GM23338 (cell line): ENCODE measurements around the gene CFAP251. TPM values are rescaled to one million over a fixed set of nuclear protein-coding genes. Genes with fewer than 3 reads are reported as not detected.

Experiments
- ATAC-seq: fragments of 200-7000 bp; cut with Tn5 transposase; 3 replicates; pipeline ENCODE4 v1.9.1; 2020
- DNase-seq: peaks from one replicate; pipeline ENCODE4 v3.0.0-alpha.2; 2015; ENCODE audit warnings: low spot score
- H2AFZ ChIP-seq: fragments of 200-600 bp; sonication (generic); 2 replicates; pipeline ENCODE4 v1.8.0; 2016; ENCODE audit warnings: antibody characterized with exemption, mild to moderate bottlenecking, moderate library complexity
- H3F3A ChIP-seq: fragments of 200-600 bp; sonication (generic); replicated peaks from 2 replicates; pipeline ENCODE4 v1.8.0; 2017; ENCODE audit warnings: antibody characterized with exemption, mixed run types, low read depth
- H3K27ac ChIP-seq: fragments of 200-600 bp; sonication (generic); 2 replicates; pipeline ENCODE4 v1.6.1; 2016; ENCODE audit warnings: low read depth
- H3K27me3 ChIP-seq: fragments of 200-600 bp; sonication (generic); 2 replicates; pipeline ENCODE4 v1.8.0; 2016; ENCODE audit warnings: mild to moderate bottlenecking, mixed run types, moderate library complexity; ENCODE audit not compliant: insufficient read depth
- H3K36me3 ChIP-seq: fragments of 200-600 bp; sonication (generic); 2 replicates; pipeline ENCODE4 v1.8.0; 2016; ENCODE audit warnings: mild to moderate bottlenecking; ENCODE audit not compliant: insufficient read depth
- H3K4me1 ChIP-seq: fragments of 200-600 bp; sonication (generic); 2 replicates; pipeline ENCODE4 v1.8.0; 2016; ENCODE audit warnings: mild to moderate bottlenecking, moderate library complexity; ENCODE audit not compliant: insufficient read depth
- H3K4me2 ChIP-seq: fragments of 200-600 bp; sonication (generic); 2 replicates; pipeline ENCODE4 v1.7.1; 2017; ENCODE audit warnings: mixed run types
- H3K4me3 ChIP-seq: fragments of 200-600 bp; sonication (generic); 2 replicates; pipeline ENCODE4 v1.6.1; 2016; ENCODE audit warnings: mixed run types
- H3K79me2 ChIP-seq: fragments of 200-600 bp; sonication (generic); replicated peaks from 2 replicates; pipeline ENCODE4 v1.8.0; 2017; ENCODE audit warnings: mild to moderate bottlenecking; ENCODE audit not compliant: insufficient read depth
- H3K9me2 ChIP-seq: fragments of 200-600 bp; sonication (generic); 2 replicates; pipeline ENCODE4 v1.8.0; 2017; ENCODE audit not compliant: insufficient read depth
- H4K20me1 ChIP-seq: fragments of 200-600 bp; sonication (generic); replicated peaks from 2 replicates; pipeline ENCODE4 v1.8.0; 2017; ENCODE audit warnings: mild to moderate bottlenecking; ENCODE audit not compliant: insufficient read depth
- H3K27ac Mint-ChIP-seq: 2 replicates; pipeline ENCODE4 v1.8.0; 2020; ENCODE audit warnings: inconsistent platforms, mild to moderate bottlenecking, moderate library complexity, mixed read lengths
- H3K27me3 Mint-ChIP-seq: 3 replicates; pipeline ENCODE4 v1.8.0; 2022; ENCODE audit warnings: low read depth, mild to moderate bottlenecking, moderate library complexity, mixed read lengths, inconsistent platforms; ENCODE audit not compliant: insufficient read depth, poor library complexity
- H3K36me3 Mint-ChIP-seq: 3 replicates; pipeline ENCODE4 v1.8.0; 2021; ENCODE audit warnings: low read depth, mild to moderate bottlenecking, inconsistent platforms, moderate library complexity, mixed read lengths
- H3K4me1 Mint-ChIP-seq: 3 replicates; pipeline ENCODE4 v1.8.0; 2020; ENCODE audit warnings: mild to moderate bottlenecking, inconsistent platforms, mixed read lengths
- H3K4me3 Mint-ChIP-seq: 3 replicates; pipeline ENCODE4 v1.8.0; 2021; ENCODE audit warnings: moderate library complexity, mild to moderate bottlenecking, inconsistent platforms, mixed read lengths
- H3K9me3 Mint-ChIP-seq: 3 replicates; pipeline ENCODE4 v1.8.0; 2020; ENCODE audit warnings: moderate library complexity, mild to moderate bottlenecking, inconsistent platforms, mixed read lengths
- CREB1 ChIP-seq: fragments of 250-450 bp; sonication (Bioruptor Pico); IDR thresholded peaks from 2 replicates; pipeline ENCODE4 v1.5.0; 2020; ENCODE audit warnings: low read depth, mild to moderate bottlenecking, moderate library complexity
- EZH2 ChIP-seq: fragments of 200-600 bp; sonication (generic); IDR thresholded peaks from one replicate; pipeline ENCODE4 v1.8.0; 2017; ENCODE audit warnings: antibody characterized with exemption, mild to moderate bottlenecking, low read depth; ENCODE audit not compliant: unreplicated experiment
- EZH2phosphoT487 ChIP-seq: fragments of 200-600 bp; sonication (generic); IDR thresholded peaks from one replicate; pipeline ENCODE4 v1.8.1; 2018; ENCODE audit warnings: antibody characterized with exemption; ENCODE audit not compliant: unreplicated experiment
- JUNB ChIP-seq: IDR thresholded peaks from one replicate; pipeline ENCODE4 v1.6.1; 2016; ENCODE audit warnings: antibody characterized with exemption; ENCODE audit not compliant: unreplicated experiment
- NANOG ChIP-seq: IDR thresholded peaks from 2 replicates; pipeline ENCODE4 v1.6.1; 2016; ENCODE audit warnings: antibody characterized with exemption, borderline replicate concordance
- POLR2AphosphoS5 ChIP-seq: IDR thresholded peaks from 2 replicates; pipeline ENCODE4 v1.6.1; 2016; ENCODE audit warnings: antibody characterized with exemption, low read depth
- STAT1 ChIP-seq: IDR thresholded peaks from one replicate; pipeline ENCODE4 v1.6.1; 2016; ENCODE audit warnings: antibody characterized with exemption; ENCODE audit not compliant: unreplicated experiment
- ZNF114 ChIP-seq: fragments of 250-450 bp; sonication (Bioruptor Pico); IDR thresholded peaks from 2 replicates; pipeline ENCODE4 v1.5.0; 2020; ENCODE audit warnings: mild to moderate bottlenecking, moderate library complexity
- ZNF331 ChIP-seq: fragments of 250-450 bp; sonication (Bioruptor Pico); IDR thresholded peaks from 2 replicates; pipeline ENCODE4 v1.5.0; 2020; ENCODE audit warnings: low read depth, mild to moderate bottlenecking, moderate library complexity
- polyA plus RNA-seq: library from polyadenylated mRNA; unstranded; fragments of >200 nt; fragmentation: Nextera tagmentation; extraction: Ambion mirVana; gene quantifications from 2 replicates; pipeline ENCODE4 v1.2.1, GENCODE V29; 2016
- total RNA-seq: library from RNA; depleted of rRNA; stranded (reverse); fragments of >200 nt; shearing (Covaris generic); gene quantifications from 2 replicates; pipeline ENCODE4 v1.2.3, GENCODE V29; 2014
- TF ChIP-seq, protein P1 (sequence below): IDR thresholded peaks from one replicate; pipeline ENCODE4 v1.6.1; 2018; ENCODE audit warnings: antibody characterized with exemption; ENCODE audit not compliant: unreplicated experiment
- TF ChIP-seq, protein P2 (sequence below): fragments of 250-450 bp; sonication (Bioruptor Pico); IDR thresholded peaks from 2 replicates; pipeline ENCODE4 v1.5.0; 2020; ENCODE audit warnings: mild to moderate bottlenecking, moderate library complexity
- TF ChIP-seq, protein P3 (sequence below): IDR thresholded peaks from 2 replicates; pipeline ENCODE4 v1.6.1; 2016; ENCODE audit warnings: antibody characterized with exemption
- TF ChIP-seq, protein P4 (sequence below), 2 experiments: fragments of 200-600 bp in 1 of 2; sonication (generic) in 1 of 2; conservative IDR thresholded peaks; 2 replicates each; pipeline versions ENCODE4 v1.5.1 to v1.6.1; 2016 to 2017; ENCODE audit warnings: antibody characterized with exemption in 2 of 2, low read depth in 2 of 2, mild to moderate bottlenecking in 2 of 2, moderate library complexity in 1 of 2

The CFAP251 gene
- total and polyA plus RNA-seq, 2 experiments from 2014 or later: 1.4 to 2.5 TPM

DNA sequence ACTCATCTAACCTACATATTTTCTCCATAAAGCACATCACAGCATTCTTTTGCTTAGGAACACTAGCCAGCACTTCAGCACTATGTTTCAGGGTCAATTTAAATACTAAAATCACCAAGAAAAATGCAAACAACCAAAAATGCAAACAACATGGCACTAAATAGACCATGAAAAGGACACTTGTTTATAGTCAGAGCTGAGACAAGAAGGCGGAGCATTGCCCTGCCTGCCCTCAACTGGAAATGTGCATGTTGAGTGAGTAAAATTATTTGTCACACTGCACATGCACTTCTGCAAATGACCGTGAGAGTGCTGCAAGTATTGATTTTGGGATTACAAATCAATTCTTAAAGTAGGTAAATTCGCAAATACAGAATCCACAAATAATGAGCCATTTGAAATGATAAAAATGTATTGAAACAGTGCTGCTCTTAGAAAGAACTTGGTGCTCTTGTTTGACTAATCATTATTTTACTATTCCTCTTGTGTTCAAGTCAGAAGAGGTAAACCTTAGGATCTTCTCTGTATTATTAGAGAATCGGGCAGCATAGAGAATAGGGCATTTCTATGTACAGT, 34.8 kb downstream of the CFAP251 start:
- no peaks in the 10 kb centered on the region for H3K27me3 ChIP-seq
- Mint-ChIP-seq H3K4me3 (no peak overlapping the region), H3K27me3 (no peaks in the 10 kb centered on the region), H3K9me3 (no peaks in the 10 kb centered on the region), H3K36me3 (no peaks in the 10 kb centered on the region), H3K4me1 (peaks cover 6% of the 10 kb centered on the region), H3K27ac (no peak overlapping the region)
- no peak overlapping the region for H3K27ac ChIP-seq
- no peak overlapping the region for H3K4me2 ChIP-seq
- H3K4me1 ChIP-seq: peaks cover 9% of the 10 kb centered on the region
- ATAC-seq (no peak), DNase-seq (no peak)
- no peaks in the 10 kb centered on the region for H3K9me2 ChIP-seq
- H3F3A ChIP-seq: peaks cover 6% of the 10 kb centered on the region; the same call in 1 of the 2 replicates
- no peaks in the 10 kb centered on the region for H4K20me1 ChIP-seq
- no peak overlapping the region for H2AFZ ChIP-seq
- TF ChIP-seq CREB1 (CRISPR knock-in tag) (no peak), EZH2 (no peak), JUNB (no peak), EZH2phosphoT487 (no peak), NANOG (no peak), ZNF114 (CRISPR knock-in tag) (no peak), POLR2AphosphoS5 (no peak), ZNF331 (CRISPR knock-in tag) (no peak), STAT1 (no peak)
- TF ChIP-seq, protein P1, sequence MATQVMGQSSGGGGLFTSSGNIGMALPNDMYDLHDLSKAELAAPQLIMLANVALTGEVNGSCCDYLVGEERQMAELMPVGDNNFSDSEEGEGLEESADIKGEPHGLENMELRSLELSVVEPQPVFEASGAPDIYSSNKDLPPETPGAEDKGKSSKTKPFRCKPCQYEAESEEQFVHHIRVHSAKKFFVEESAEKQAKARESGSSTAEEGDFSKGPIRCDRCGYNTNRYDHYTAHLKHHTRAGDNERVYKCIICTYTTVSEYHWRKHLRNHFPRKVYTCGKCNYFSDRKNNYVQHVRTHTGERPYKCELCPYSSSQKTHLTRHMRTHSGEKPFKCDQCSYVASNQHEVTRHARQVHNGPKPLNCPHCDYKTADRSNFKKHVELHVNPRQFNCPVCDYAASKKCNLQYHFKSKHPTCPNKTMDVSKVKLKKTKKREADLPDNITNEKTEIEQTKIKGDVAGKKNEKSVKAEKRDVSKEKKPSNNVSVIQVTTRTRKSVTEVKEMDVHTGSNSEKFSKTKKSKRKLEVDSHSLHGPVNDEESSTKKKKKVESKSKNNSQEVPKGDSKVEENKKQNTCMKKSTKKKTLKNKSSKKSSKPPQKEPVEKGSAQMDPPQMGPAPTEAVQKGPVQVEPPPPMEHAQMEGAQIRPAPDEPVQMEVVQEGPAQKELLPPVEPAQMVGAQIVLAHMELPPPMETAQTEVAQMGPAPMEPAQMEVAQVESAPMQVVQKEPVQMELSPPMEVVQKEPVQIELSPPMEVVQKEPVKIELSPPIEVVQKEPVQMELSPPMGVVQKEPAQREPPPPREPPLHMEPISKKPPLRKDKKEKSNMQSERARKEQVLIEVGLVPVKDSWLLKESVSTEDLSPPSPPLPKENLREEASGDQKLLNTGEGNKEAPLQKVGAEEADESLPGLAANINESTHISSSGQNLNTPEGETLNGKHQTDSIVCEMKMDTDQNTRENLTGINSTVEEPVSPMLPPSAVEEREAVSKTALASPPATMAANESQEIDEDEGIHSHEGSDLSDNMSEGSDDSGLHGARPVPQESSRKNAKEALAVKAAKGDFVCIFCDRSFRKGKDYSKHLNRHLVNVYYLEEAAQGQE: no peak
- TF ChIP-seq, protein P2, sequence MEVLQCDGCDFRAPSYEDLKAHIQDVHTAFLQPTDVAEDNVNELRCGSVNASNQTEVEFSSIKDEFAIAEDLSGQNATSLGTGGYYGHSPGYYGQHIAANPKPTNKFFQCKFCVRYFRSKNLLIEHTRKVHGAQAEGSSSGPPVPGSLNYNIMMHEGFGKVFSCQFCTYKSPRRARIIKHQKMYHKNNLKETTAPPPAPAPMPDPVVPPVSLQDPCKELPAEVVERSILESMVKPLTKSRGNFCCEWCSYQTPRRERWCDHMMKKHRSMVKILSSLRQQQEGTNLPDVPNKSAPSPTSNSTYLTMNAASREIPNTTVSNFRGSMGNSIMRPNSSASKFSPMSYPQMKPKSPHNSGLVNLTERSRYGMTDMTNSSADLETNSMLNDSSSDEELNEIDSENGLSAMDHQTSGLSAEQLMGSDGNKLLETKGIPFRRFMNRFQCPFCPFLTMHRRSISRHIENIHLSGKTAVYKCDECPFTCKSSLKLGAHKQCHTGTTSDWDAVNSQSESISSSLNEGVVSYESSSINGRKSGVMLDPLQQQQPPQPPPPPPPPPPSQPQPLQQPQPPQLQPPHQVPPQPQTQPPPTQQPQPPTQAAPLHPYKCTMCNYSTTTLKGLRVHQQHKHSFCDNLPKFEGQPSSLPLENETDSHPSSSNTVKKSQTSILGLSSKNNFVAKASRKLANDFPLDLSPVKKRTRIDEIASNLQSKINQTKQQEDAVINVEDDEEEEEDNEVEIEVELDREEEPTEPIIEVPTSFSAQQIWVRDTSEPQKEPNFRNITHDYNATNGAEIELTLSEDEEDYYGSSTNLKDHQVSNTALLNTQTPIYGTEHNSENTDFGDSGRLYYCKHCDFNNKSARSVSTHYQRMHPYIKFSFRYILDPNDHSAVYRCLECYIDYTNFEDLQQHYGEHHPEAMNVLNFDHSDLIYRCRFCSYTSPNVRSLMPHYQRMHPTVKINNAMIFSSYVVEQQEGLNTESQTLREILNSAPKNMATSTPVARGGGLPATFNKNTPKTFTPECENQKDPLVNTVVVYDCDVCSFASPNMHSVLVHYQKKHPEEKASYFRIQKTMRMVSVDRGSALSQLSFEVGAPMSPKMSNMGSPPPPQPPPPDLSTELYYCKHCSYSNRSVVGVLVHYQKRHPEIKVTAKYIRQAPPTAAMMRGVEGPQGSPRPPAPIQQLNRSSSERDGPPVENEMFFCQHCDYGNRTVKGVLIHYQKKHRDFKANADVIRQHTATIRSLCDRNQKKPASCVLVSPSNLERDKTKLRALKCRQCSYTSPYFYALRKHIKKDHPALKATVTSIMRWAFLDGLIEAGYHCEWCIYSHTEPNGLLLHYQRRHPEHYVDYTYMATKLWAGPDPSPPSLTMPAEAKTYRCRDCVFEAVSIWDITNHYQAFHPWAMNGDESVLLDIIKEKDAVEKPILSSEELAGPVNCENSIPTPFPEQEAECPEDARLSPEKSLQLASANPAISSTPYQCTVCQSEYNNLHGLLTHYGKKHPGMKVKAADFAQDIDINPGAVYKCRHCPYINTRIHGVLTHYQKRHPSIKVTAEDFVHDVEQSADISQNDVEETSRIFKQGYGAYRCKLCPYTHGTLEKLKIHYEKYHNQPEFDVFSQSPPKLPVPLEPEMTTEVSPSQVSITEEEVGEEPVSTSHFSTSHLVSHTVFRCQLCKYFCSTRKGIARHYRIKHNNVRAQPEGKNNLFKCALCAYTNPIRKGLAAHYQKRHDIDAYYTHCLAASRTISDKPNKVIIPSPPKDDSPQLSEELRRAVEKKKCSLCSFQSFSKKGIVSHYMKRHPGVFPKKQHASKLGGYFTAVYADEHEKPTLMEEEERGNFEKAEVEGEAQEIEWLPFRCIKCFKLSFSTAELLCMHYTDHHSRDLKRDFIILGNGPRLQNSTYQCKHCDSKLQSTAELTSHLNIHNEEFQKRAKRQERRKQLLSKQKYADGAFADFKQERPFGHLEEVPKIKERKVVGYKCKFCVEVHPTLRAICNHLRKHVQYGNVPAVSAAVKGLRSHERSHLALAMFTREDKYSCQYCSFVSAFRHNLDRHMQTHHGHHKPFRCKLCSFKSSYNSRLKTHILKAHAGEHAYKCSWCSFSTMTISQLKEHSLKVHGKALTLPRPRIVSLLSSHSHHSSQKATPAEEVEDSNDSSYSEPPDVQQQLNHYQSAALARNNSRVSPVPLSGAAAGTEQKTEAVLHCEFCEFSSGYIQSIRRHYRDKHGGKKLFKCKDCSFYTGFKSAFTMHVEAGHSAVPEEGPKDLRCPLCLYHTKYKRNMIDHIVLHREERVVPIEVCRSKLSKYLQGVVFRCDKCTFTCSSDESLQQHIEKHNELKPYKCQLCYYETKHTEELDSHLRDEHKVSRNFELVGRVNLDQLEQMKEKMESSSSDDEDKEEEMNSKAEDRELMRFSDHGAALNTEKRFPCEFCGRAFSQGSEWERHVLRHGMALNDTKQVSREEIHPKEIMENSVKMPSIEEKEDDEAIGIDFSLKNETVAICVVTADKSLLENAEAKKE: no peak
- TF ChIP-seq, protein P3, sequence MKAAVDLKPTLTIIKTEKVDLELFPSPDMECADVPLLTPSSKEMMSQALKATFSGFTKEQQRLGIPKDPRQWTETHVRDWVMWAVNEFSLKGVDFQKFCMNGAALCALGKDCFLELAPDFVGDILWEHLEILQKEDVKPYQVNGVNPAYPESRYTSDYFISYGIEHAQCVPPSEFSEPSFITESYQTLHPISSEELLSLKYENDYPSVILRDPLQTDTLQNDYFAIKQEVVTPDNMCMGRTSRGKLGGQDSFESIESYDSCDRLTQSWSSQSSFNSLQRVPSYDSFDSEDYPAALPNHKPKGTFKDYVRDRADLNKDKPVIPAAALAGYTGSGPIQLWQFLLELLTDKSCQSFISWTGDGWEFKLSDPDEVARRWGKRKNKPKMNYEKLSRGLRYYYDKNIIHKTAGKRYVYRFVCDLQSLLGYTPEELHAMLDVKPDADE: no peak
- TF ChIP-seq, protein P4, sequence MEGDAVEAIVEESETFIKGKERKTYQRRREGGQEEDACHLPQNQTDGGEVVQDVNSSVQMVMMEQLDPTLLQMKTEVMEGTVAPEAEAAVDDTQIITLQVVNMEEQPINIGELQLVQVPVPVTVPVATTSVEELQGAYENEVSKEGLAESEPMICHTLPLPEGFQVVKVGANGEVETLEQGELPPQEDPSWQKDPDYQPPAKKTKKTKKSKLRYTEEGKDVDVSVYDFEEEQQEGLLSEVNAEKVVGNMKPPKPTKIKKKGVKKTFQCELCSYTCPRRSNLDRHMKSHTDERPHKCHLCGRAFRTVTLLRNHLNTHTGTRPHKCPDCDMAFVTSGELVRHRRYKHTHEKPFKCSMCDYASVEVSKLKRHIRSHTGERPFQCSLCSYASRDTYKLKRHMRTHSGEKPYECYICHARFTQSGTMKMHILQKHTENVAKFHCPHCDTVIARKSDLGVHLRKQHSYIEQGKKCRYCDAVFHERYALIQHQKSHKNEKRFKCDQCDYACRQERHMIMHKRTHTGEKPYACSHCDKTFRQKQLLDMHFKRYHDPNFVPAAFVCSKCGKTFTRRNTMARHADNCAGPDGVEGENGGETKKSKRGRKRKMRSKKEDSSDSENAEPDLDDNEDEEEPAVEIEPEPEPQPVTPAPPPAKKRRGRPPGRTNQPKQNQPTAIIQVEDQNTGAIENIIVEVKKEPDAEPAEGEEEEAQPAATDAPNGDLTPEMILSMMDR (conservative IDR thresholded peaks at IDR 0.05; ENCODE audit: low read depth in 2 of 2): no peak
- no peak overlapping the region for H3K4me3 ChIP-seq
- H3K36me3 ChIP-seq: no peaks in the 10 kb centered on the region
- no peaks in the 10 kb centered on the region for H3K79me2 ChIP-seq
